Measurements from ENCODE around the gene LPP. TPM values are rescaled to one million over a fixed set of nuclear protein-coding genes. Genes with fewer than 3 reads are reported as not detected.

LPP gene
- total RNA-seq, 1 experiment from 2014 or later = 54.0 TPM

GRCh38 chr3:188169830-188170455 lies 16.0 kb downstream of the LPP start:
- Histone ChIP-seq H3K36me3 (ENCODE audit: control insufficient read depth in 1 of 2, insufficient read depth in 2 of 2, low read length in 2 of 2) (no peaks in the 10 kb centered on the region), H3K4me1 (ENCODE audit: control insufficient read depth in 1 of 2, insufficient read depth in 2 of 2, low read length in 2 of 2) (peaks cover 7 to 23% of the 10 kb centered on the region in 2 experiments), H4K20me1 (ENCODE audit: insufficient read depth) (no peaks in the 10 kb centered on the region), H3K79me2 (ENCODE audit: insufficient read depth, low read length) (peaks cover 83% of the 10 kb centered on the region), H3K4me2 (ENCODE audit: low read length) (no peak overlapping the region), H2AFZ (ENCODE audit: low read depth, low read length, poor library complexity, severe bottlenecking) (no peak overlapping the region), H3K9me3 (ENCODE audit: control insufficient read depth in 1 of 2, insufficient read depth in 1 of 2, low read depth in 1 of 2, low read length in 2 of 2) (no peaks in the 10 kb centered on the region), H3K4me3 (replicated peaks in 1 of 2; ENCODE audit: low read depth in 1 of 2, low read length in 2 of 2) (no peak overlapping the region), H3K27ac (ENCODE audit: low read depth, low read length) (no peak overlapping the region), H3K27me3 (ENCODE audit: insufficient read depth, low read length) (no peaks in the 10 kb centered on the region), H3K9ac (ENCODE audit: low read length) (no peak overlapping the region), H3K9me2 (ENCODE audit: insufficient read depth) (no peaks in the 10 kb centered on the region)
- intact Hi-C loops (cut with micrococcal nuclease) = loop anchor here (10.0 kb wide), 1 partner anchor 785 kb away; no protein-coding TSS in a partner anchor
- DNase-seq (ENCODE audit: low read depth, low spot score) (no peak), ATAC-seq (no peak)
- RAD21 ChIA-PET (ENCODE audit: low non-redundant PET in 1 of 2, low total read pairs in 2 of 2, uncharacterized antibody in 2 of 2, unreplicated experiment in 2 of 2) = no interaction called here
- TF ChIP-seq EGR1 (IDR thresholded peaks at IDR 0.05; ENCODE audit: low read depth) = no peak
- TF ChIP-seq TCF7L2 (IDR thresholded peaks at IDR 0.05; ENCODE audit: borderline replicate concordance, extremely low read depth, insufficient read depth, insufficient read length) = no peak
- no peak for TF ChIP-seq MAX (IDR thresholded peaks at IDR 0.05)
- no peak for TF ChIP-seq RAD21 (IDR thresholded peaks at IDR 0.05; ENCODE audit: low read depth)
- TF ChIP-seq POLR2AphosphoS5 (IDR thresholded peaks at IDR 0.05; ENCODE audit: low read depth, low read length) = no peak
- TF ChIP-seq ZNF274 (IDR thresholded peaks at IDR 0.05; ENCODE audit: low read depth, low read length) = no peak
- TF ChIP-seq ELF1 (IDR thresholded peaks at IDR 0.05; ENCODE audit: borderline replicate concordance, low read depth) = no peak
- TF ChIP-seq YY1 (IDR thresholded peaks at IDR 0.05; ENCODE audit: extremely low read depth, insufficient replicate concordance, low read depth, low read length) = no peak
- no peak for TF ChIP-seq CBX3 (IDR thresholded peaks at IDR 0.05; ENCODE audit: low read depth)
- TF ChIP-seq, protein P1, sequence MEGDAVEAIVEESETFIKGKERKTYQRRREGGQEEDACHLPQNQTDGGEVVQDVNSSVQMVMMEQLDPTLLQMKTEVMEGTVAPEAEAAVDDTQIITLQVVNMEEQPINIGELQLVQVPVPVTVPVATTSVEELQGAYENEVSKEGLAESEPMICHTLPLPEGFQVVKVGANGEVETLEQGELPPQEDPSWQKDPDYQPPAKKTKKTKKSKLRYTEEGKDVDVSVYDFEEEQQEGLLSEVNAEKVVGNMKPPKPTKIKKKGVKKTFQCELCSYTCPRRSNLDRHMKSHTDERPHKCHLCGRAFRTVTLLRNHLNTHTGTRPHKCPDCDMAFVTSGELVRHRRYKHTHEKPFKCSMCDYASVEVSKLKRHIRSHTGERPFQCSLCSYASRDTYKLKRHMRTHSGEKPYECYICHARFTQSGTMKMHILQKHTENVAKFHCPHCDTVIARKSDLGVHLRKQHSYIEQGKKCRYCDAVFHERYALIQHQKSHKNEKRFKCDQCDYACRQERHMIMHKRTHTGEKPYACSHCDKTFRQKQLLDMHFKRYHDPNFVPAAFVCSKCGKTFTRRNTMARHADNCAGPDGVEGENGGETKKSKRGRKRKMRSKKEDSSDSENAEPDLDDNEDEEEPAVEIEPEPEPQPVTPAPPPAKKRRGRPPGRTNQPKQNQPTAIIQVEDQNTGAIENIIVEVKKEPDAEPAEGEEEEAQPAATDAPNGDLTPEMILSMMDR (IDR thresholded peaks at IDR 0.05 in 2 of 3, conservative IDR thresholded peaks at IDR 0.05 in 1 of 3; ENCODE audit: borderline replicate concordance in 1 of 3, insufficient read depth in 1 of 3, low read depth in 2 of 3, low read length in 2 of 3) = no peak
- BruUV-seq (replicated peaks) = no TSS peak
- POLR2A ChIA-PET = no interaction called here
- CTCF ChIA-PET = no interaction called here
